MG63 (cell line): ENCODE results near the gene DDX39B. TPM values are rescaled to one million over a fixed set of nuclear protein-coding genes. Genes with fewer than 3 reads are reported as not detected.

Experiments
- DNase-seq: peaks from one replicate; pipeline ENCODE4 v3.0.0-alpha.2; 2020
- H3K27me3 ChIP-seq: fragments of 250-450 bp; sonication (Bioruptor Pico); 2 replicates; pipeline ENCODE4 v1.5.1; 2020; ENCODE audit warnings: mild to moderate bottlenecking, moderate library complexity
- H3K36me3 ChIP-seq: fragments of 250-450 bp; sonication (Bioruptor Pico); 2 replicates; pipeline ENCODE4 v1.5.1; 2020; ENCODE audit warnings: mild to moderate bottlenecking, moderate library complexity
- H3K4me3 ChIP-seq: fragments of 250-450 bp; sonication (Bioruptor Pico); 2 replicates; pipeline ENCODE4 v1.5.1; 2020; ENCODE audit warnings: mild to moderate bottlenecking, moderate library complexity
- H3K9me3 ChIP-seq: fragments of 250-450 bp; sonication (Bioruptor Pico); 2 replicates; pipeline ENCODE4 v1.5.1; 2020; ENCODE audit warnings: mild to moderate bottlenecking, moderate library complexity
- total RNA-seq: library from RNA; depleted of rRNA; stranded (reverse); fragments of >200 nt; shearing (Covaris generic); gene quantifications from 2 replicates; pipeline ENCODE4 v1.2.3, GENCODE V29; 2014; ENCODE audit warnings: low replicate concordance

The DDX39B gene
- total RNA-seq, 1 experiment from 2014 or later: 536 TPM

- Histone ChIP-seq H3K36me3 (peaks cover 57% of the 10 kb centered on the region), H3K4me3 (peak overlapping the region; percentile 89), H3K9me3 (no peaks in the 10 kb centered on the region), H3K27me3 (no peaks in the 10 kb centered on the region)
- no peak for DNase-seq
Observed at GRCh38 chr6:31540640-31541039, 1.2 kb downstream of the DDX39B start.

- no peaks in the 10 kb centered on the region for H3K9me3 ChIP-seq
- H3K4me3 ChIP-seq: peak overlapping the region; percentile 89; the same call in 1 of the 2 replicates
Observed at GRCh38 chr6:31538805-31539400, 2.9 kb downstream of the DDX39B start.

GRCh38 chr6:31535538-31536324 lies 6.1 kb downstream of the DDX39B start:
- no peak overlapping the region for H3K4me3 ChIP-seq
- no peaks in the 10 kb centered on the region for H3K27me3 ChIP-seq
- DNase-seq: no peak
- H3K36me3 ChIP-seq: peaks cover 86% of the 10 kb centered on the region
- no peaks in the 10 kb centered on the region for H3K9me3 ChIP-seq

More at GRCh38 chr6:31538805-31539400, 2.9 kb downstream of the DDX39B start:
- Histone ChIP-seq H3K27me3 (no peaks in the 10 kb centered on the region), H3K36me3 (peaks cover 74% of the 10 kb centered on the region)
- DNase-seq: no peak

- H3K4me3 ChIP-seq: no peak overlapping the region
- no peaks in the 10 kb centered on the region for H3K27me3 ChIP-seq
- H3K36me3 ChIP-seq: peaks cover 77% of the 10 kb centered on the region
- H3K9me3 ChIP-seq: no peaks in the 10 kb centered on the region
- DNase-seq: no peak
Observed at GRCh38 chr6:31534521-31535040, 7.2 kb downstream of the DDX39B start.

GRCh38 chr6:31534011-31534410 lies 7.8 kb downstream of the DDX39B start:
- H3K36me3 ChIP-seq: peaks cover 72% of the 10 kb centered on the region
- H3K9me3 ChIP-seq: no peaks in the 10 kb centered on the region
- DNase-seq: no peak

GRCh38 chr6:31533455-31533841 lies 8.4 kb downstream of the DDX39B start:
- peaks cover 66% of the 10 kb centered on the region for H3K36me3 ChIP-seq
- no peak for DNase-seq
- no peaks in the 10 kb centered on the region for H3K9me3 ChIP-seq
- H3K27me3 ChIP-seq: no peaks in the 10 kb centered on the region
- no peak overlapping the region for H3K4me3 ChIP-seq

More at GRCh38 chr6:31534011-31534410, 7.8 kb downstream of the DDX39B start:
- Histone ChIP-seq H3K4me3 (no peak overlapping the region), H3K27me3 (no peaks in the 10 kb centered on the region)

GRCh38 chr6:31532644-31533454 lies 9.0 kb downstream of the DDX39B start:
- Histone ChIP-seq H3K4me3 (no peak overlapping the region), H3K9me3 (no peaks in the 10 kb centered on the region), H3K36me3 (peaks cover 60% of the 10 kb centered on the region), H3K27me3 (no peaks in the 10 kb centered on the region)
- no peak for DNase-seq

GRCh38 chr6:31531771-31532643 lies 9.8 kb downstream of the DDX39B start:
- no peak for DNase-seq
- Histone ChIP-seq H3K9me3 (no peaks in the 10 kb centered on the region), H3K4me3 (no peak overlapping the region), H3K27me3 (no peaks in the 10 kb centered on the region), H3K36me3 (peaks cover 53% of the 10 kb centered on the region)

- Histone ChIP-seq H3K9me3 (no peaks in the 10 kb centered on the region), H3K27me3 (no peaks in the 10 kb centered on the region), H3K36me3 (peaks cover 44% of the 10 kb centered on the region), H3K4me3 (no peak overlapping the region)
- DNase-seq: no peak
Observed at GRCh38 chr6:31531162-31531561, 10.6 kb downstream of the DDX39B start.

- H3K27me3 ChIP-seq: no peaks in the 10 kb centered on the region
- H3K9me3 ChIP-seq: no peaks in the 10 kb centered on the region
- peaks cover 39% of the 10 kb centered on the region for H3K36me3 ChIP-seq
- H3K4me3 ChIP-seq: no peak overlapping the region
- DNase-seq: no peak
Observed at GRCh38 chr6:31530659-31531058, 11.1 kb downstream of the DDX39B start.

GRCh38 chr6:31529329-31530150 lies 12.3 kb downstream of the DDX39B start:
- Histone ChIP-seq H3K27me3 (no peaks in the 10 kb centered on the region), H3K9me3 (no peaks in the 10 kb centered on the region), H3K36me3 (peaks cover 28% of the 10 kb centered on the region), H3K4me3 (no peak overlapping the region)
- DNase-seq: no peak

GRCh38 chr6:31528821-31529328 lies 12.9 kb downstream of the DDX39B start, which contains the start of gene MCCD1:
TSS of gene MCCD1 (plus strand) at chr6:31528962. CDS start at chr6:31529015, 53 bp downstream.
- H3K4me3 ChIP-seq: no peak within 1 kb of the TSS
- H3K9me3 ChIP-seq: no peaks in the 10 kb centered on the region
- no peak for DNase-seq
- H3K36me3 ChIP-seq: peaks cover 21% of the 10 kb centered on the region
- no peaks in the 10 kb centered on the region for H3K27me3 ChIP-seq

GRCh38 chr6:31528307-31528777 lies 13.5 kb downstream of the DDX39B start:
- Histone ChIP-seq H3K27me3 (no peaks in the 10 kb centered on the region), H3K9me3 (no peaks in the 10 kb centered on the region), H3K36me3 (peaks cover 16% of the 10 kb centered on the region), H3K4me3 (no peak overlapping the region)
- DNase-seq: no peak

GRCh38 chr6:31525932-31526591 lies 15.7 kb downstream of the DDX39B start:
- DNase-seq: no peak
- H3K4me3 ChIP-seq: no peak overlapping the region
- H3K27me3 ChIP-seq: no peaks in the 10 kb centered on the region
- H3K9me3 ChIP-seq: no peaks in the 10 kb centered on the region
- peaks cover 5% of the 10 kb centered on the region; the same call in 1 of the 2 replicates for H3K36me3 ChIP-seq
